Naive thymus-derived CD4-positive, alpha-beta T cell (primary cell): ENCODE results near the gene OTUD4. TPM values are rescaled to one million over a fixed set of nuclear protein-coding genes. Genes with fewer than 3 reads are reported as not detected.
A peak's percentile ranks its signal among the peaks of the same experiment; 100 is the strongest.

Experiments
- ATAC-seq: fragments of 150-1000 bp; cut with Tn5 transposase; 2 replicates; pipeline ENCODE4 v1.10.0; 2021; ENCODE audit warnings: mild to moderate bottlenecking, moderate library complexity
- CTCF ChIA-PET: fragments of 350-600 bp; sonication (Branson Sonifier 250); formaldehyde crosslinking; loops from one replicate; lab custom pipeline; 2021; ENCODE audit warnings: antibody characterized with exemption; lab: Charles Lee
- POLR2A ChIA-PET: fragments of 350-600 bp; sonication (Branson Sonifier 250); formaldehyde crosslinking; loops from one replicate; lab custom pipeline; 2021; ENCODE audit warnings: antibody characterized with exemption, inconsistent platforms; lab: Charles Lee
- DNase-seq, 9 donors: peaks; one replicate each; pipeline versions ENCODE4 v3.0.0 to v3.0.0-alpha.2; 2020 to 2022; ENCODE audit warnings: mixed read lengths in 1 of 9
- H3K27ac ChIP-seq: one replicate; pipeline ENCODE4 v1.7.0; 2013; ENCODE audit warnings: mild to moderate bottlenecking, low read depth, low read length, moderate library complexity
- H3K27me3 ChIP-seq, 2 donors: one replicate each; pipeline ENCODE4 v1.7.0; 2013; ENCODE audit warnings: low read length in 2 of 2, mild to moderate bottlenecking in 2 of 2, moderate library complexity in 2 of 2; ENCODE audit not compliant: control insufficient read depth in 2 of 2, insufficient read depth in 2 of 2
- H3K36me3 ChIP-seq, 3 experiments: 1 replicate in 2 of 3; 2 replicates in 1 of 3; pipeline ENCODE4 v1.7.0; 2013; ENCODE audit warnings: low read length in 3 of 3, mild to moderate bottlenecking in 3 of 3, moderate library complexity in 1 of 3; ENCODE audit not compliant: insufficient read depth in 3 of 3, control insufficient read depth in 2 of 3
- H3K4me1 ChIP-seq, 2 donors: one replicate each; pipeline ENCODE4 v1.7.0; 2013; ENCODE audit warnings: low read length in 2 of 2, mild to moderate bottlenecking in 2 of 2, moderate library complexity in 1 of 2; ENCODE audit not compliant: control insufficient read depth in 2 of 2, insufficient read depth in 2 of 2
- H3K4me3 ChIP-seq: 2 replicates; pipeline ENCODE4 v1.7.0; 2013; ENCODE audit warnings: mild to moderate bottlenecking, low read length
- H3K9me3 ChIP-seq, 3 experiments: 1 replicate in 2 of 3; 2 replicates in 1 of 3; pipeline ENCODE4 v1.7.0; 2013; ENCODE audit warnings: low read length in 3 of 3; ENCODE audit not compliant: control insufficient read depth in 2 of 3
- H3K27ac Mint-ChIP-seq, 9 donors: one replicate each; pipeline ENCODE4 v1.8.0; 2020 to 2022; ENCODE audit warnings: mixed read lengths in 9 of 9, mild to moderate bottlenecking in 8 of 9, moderate library complexity in 5 of 9, inconsistent platforms in 2 of 9
- H3K27me3 Mint-ChIP-seq, 5 donors: one replicate each; pipeline ENCODE4 v1.8.0; 2021 to 2022; ENCODE audit warnings: mixed read lengths in 5 of 5, mild to moderate bottlenecking in 1 of 5
- H3K36me3 Mint-ChIP-seq, 5 donors: one replicate each; pipeline ENCODE4 v1.8.0; 2020 to 2022; ENCODE audit warnings: mixed read lengths in 5 of 5, mild to moderate bottlenecking in 3 of 5, inconsistent platforms in 1 of 5
- H3K4me1 Mint-ChIP-seq, 7 donors: one replicate each; pipeline ENCODE4 v1.8.0; 2020 to 2022; ENCODE audit warnings: mixed read lengths in 7 of 7, mild to moderate bottlenecking in 3 of 7, inconsistent platforms in 1 of 7
- H3K4me3 Mint-ChIP-seq, 10 donors: one replicate each; pipeline ENCODE4 v1.8.0; 2020 to 2022; ENCODE audit warnings: mild to moderate bottlenecking in 10 of 10, mixed read lengths in 10 of 10, moderate library complexity in 6 of 10, inconsistent platforms in 2 of 10
- H3K9me3 Mint-ChIP-seq, 11 donors: one replicate each; pipeline ENCODE4 v1.8.0; 2020 to 2022; ENCODE audit warnings: mixed read lengths in 11 of 11, mild to moderate bottlenecking in 4 of 11, inconsistent platforms in 1 of 11, moderate library complexity in 1 of 11
- intact Hi-C, 2 donors: fragments of 100-400 bp; cut with micrococcal nuclease; formaldehyde crosslinking; loops; one replicate each; pipeline ENCODE4 v1.15.1; 2023
- polyA plus RNA-seq, 2 donors: library from polyadenylated mRNA; unstranded; fragments of 300-500 nt; fragmentation: Illumina TruSeq; gene quantifications; one replicate each; pipeline ENCODE4 v1.2.3, GENCODE V29; 2021
- total RNA-seq, 6 experiments: library from RNA in 5 of 6; stranded (reverse) in 5 of 6; gene quantifications; 1 replicate in 5 of 6; 2 replicates in 1 of 6; pipeline ENCODE4 v1.2.3 and lab custom pipeline; 2021 to 2026

The OTUD4 gene
- total and polyA plus RNA-seq, 7 experiments from 2014 or later: 15.0 to 65.4 (median 54.2) TPM

DNA sequence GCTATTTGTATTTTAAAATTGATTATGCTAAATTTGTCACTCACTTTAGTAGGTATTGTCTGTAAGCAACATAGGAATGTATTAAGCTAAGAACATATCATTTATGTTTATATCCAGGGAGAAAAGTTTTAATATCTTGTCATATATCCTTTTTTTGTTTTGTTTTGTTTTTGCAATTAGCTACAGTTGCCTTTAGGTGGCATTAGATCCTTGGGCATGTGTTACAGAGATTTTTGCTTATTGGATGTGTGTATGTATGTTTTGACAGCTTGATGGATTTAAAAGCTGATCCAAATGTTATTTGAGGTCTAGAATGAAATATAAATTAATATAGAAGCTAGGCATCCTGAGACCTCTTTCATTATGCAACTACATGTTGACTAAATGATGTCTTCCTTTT lies 36.1 kb upstream of the OTUD4 start:
- intact Hi-C loops: loop anchor here in 1 of 2 donors (1.0 kb wide), 1 partner anchor 341 kb away; no protein-coding TSS in a partner anchor
- no peaks in the 10 kb centered on the region for H3K36me3 Mint-ChIP-seq

DNA sequence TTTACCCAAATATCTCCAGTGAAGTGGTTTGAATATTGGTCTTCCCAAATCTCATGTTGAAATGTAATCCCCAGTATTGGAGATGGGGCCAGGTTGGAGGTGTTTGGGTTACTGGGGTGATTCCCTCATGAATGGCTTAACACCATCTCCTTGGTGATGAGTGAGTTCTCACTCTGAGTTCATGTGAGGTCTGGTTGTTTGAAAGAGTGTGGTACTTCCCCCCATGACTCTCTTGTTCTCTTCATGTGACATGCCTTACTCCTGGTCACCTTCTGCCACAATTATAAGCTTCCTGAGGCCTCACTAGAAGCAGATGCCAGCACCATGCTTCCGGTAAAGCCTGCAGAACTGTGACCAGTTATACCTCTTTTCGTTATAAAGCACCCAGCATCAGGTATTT lies 32.9 kb upstream of the OTUD4 start:
- H3K27ac ChIP-seq: no peak overlapping the region
- ChIA-PET POLR2A (no interaction called here), CTCF (no interaction called here)
- ATAC-seq (no peak), DNase-seq (no peak)
- Mint-ChIP-seq H3K4me3 (no peak overlapping the region), H3K36me3 (no peaks in the 10 kb centered on the region), H3K27ac (no peak overlapping the region), H3K4me1 (peaks cover 0 to 4% (median 0%) of the 10 kb centered on the region in 7 donors), H3K27me3 (peaks cover 0 to 10% (median 3%) of the 10 kb centered on the region in 5 donors), H3K9me3 (no peaks in the 10 kb centered on the region)
- H3K9me3 ChIP-seq: no peaks in the 10 kb centered on the region
- H3K4me3 ChIP-seq: no peak overlapping the region
- H3K4me1 ChIP-seq: no peaks in the 10 kb centered on the region
- H3K36me3 ChIP-seq: no peaks in the 10 kb centered on the region
- intact Hi-C loops: no loop called here
- H3K27me3 ChIP-seq: no peaks in the 10 kb centered on the region

More for the DNA sequence above, 36.1 kb upstream of the OTUD4 start:
- no peaks in the 10 kb centered on the region for H3K9me3 Mint-ChIP-seq
- Histone ChIP-seq H3K9me3 (no peaks in the 10 kb centered on the region), H3K36me3 (no peaks in the 10 kb centered on the region), H3K4me1 (no peaks in the 10 kb centered on the region), H3K4me3 (no peak overlapping the region), H3K27me3 (no peaks in the 10 kb centered on the region), H3K27ac (no peak overlapping the region)
- peaks cover 0 to 4% (median 0%) of the 10 kb centered on the region in 7 donors for H3K4me1 Mint-ChIP-seq
- no peak for ATAC-seq
- ChIA-PET POLR2A (no interaction called here), CTCF (no interaction called here)
- no peak overlapping the region for H3K4me3 Mint-ChIP-seq
- DNase-seq: peak in 1 of 9 donors; percentile 11
- no peak overlapping the region for H3K27ac Mint-ChIP-seq
- H3K27me3 Mint-ChIP-seq: peaks cover 4 to 23% (median 11%) of the 10 kb centered on the region in 5 donors

DNA sequence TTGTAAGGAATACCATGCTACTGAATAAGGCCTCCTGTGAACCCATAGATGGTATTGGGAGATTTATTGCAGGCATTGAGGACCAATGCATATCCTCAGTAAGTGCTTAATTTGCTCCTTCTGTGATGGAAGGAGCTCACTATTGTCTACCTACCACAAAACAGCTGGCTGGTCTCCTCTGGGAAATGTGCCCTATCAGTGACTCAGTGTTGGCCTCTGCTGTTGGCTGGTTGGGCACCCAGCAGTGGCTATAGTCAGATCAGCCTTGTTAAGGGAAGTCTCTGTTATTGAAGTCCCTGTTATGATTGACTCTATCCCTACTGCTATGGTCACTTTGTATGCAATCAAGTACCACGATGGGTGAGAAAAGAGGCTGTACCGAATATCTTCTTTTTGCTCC lies 27.5 kb upstream of the OTUD4 start:
- no peak for ATAC-seq
- Mint-ChIP-seq H3K9me3 (no peaks in the 10 kb centered on the region), H3K27me3 (peaks cover 0 to 4% (median 0%) of the 10 kb centered on the region in 5 donors), H3K27ac (no peak overlapping the region), H3K36me3 (no peaks in the 10 kb centered on the region), H3K4me1 (no peaks in the 10 kb centered on the region), H3K4me3 (no peak overlapping the region)
- H3K27ac ChIP-seq: no peak overlapping the region
- H3K36me3 ChIP-seq: no peaks in the 10 kb centered on the region
- no peak overlapping the region for H3K4me3 ChIP-seq
- H3K4me1 ChIP-seq: no peaks in the 10 kb centered on the region
- DNase-seq: no peak
- ChIA-PET CTCF (no interaction called here), POLR2A (interaction anchor here (0.6 kb wide), 1 partner anchor 16 kb away, joined by 3 read pairs; no protein-coding TSS in a partner anchor)
- no peaks in the 10 kb centered on the region for H3K9me3 ChIP-seq
- H3K27me3 ChIP-seq: no peaks in the 10 kb centered on the region
- intact Hi-C loops: no loop called here

DNA sequence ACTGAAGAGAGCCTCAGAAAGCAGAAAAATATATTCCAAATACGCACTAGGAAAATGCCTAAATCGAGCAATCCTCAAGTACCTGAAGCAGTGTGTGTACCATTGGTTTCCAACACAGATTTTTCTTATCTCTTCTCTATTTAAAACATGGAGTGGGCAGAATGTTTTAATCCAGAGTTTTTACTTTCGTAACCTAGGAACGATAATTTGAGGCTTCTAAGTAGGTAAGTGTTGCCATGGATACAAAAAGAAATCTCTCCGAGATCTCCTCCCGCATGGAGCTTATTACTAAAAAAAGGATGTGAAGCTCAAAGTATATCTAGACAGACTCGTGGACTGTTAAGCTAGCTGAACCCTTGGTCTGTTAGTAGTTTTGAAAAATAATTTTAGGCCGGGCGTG lies 23.0 kb upstream of the OTUD4 start:
- no peak overlapping the region for H3K27ac Mint-ChIP-seq
- no peak for DNase-seq
- H3K4me3 ChIP-seq: no peak overlapping the region
- intact Hi-C loops: no loop called here
- H3K4me3 Mint-ChIP-seq: no peak overlapping the region
- H3K27me3 ChIP-seq: no peaks in the 10 kb centered on the region
- no peaks in the 10 kb centered on the region for H3K9me3 ChIP-seq
- POLR2A ChIA-PET: no interaction called here
- H3K4me1 ChIP-seq: no peaks in the 10 kb centered on the region
- no peaks in the 10 kb centered on the region for H3K9me3 Mint-ChIP-seq
- ATAC-seq: no peak
- CTCF ChIA-PET: no interaction called here
- no peaks in the 10 kb centered on the region for H3K36me3 Mint-ChIP-seq
- H3K27ac ChIP-seq: no peak overlapping the region
- H3K36me3 ChIP-seq: no peaks in the 10 kb centered on the region
- H3K27me3 Mint-ChIP-seq: peaks cover 0 to 9% (median 7%) of the 10 kb centered on the region in 5 donors
- no peaks in the 10 kb centered on the region for H3K4me1 Mint-ChIP-seq

DNA sequence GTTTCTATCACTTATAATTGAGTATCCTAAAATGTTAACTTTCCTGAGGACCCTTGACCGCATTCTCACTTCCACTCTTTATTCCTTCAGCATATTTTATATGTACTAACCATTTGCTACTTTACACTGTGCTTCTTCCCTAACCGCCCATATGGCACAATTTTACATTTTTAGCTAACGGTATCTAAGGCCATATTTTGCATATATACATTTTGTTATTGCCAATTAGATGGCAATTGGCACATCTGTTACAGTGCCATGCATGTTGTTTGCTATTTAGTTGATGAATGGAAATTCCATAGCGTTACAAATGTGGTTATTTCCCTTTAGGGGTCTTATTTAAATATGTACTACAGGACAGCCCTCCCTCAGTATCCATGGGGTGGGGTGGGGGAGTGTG lies 20.0 kb upstream of the OTUD4 start:
- POLR2A ChIA-PET: no interaction called here
- CTCF ChIA-PET: no interaction called here
- Histone ChIP-seq H3K36me3 (no peaks in the 10 kb centered on the region), H3K9me3 (no peaks in the 10 kb centered on the region), H3K4me1 (no peaks in the 10 kb centered on the region), H3K4me3 (no peak overlapping the region), H3K27me3 (no peaks in the 10 kb centered on the region), H3K27ac (no peak overlapping the region)
- DNase-seq (no peak), ATAC-seq (no peak)
- peaks cover 10 to 21% (median 13%) of the 10 kb centered on the region in 5 donors for H3K27me3 Mint-ChIP-seq
- no peaks in the 10 kb centered on the region for H3K9me3 Mint-ChIP-seq
- no peak overlapping the region for H3K27ac Mint-ChIP-seq
- no peaks in the 10 kb centered on the region for H3K36me3 Mint-ChIP-seq
- no peaks in the 10 kb centered on the region for H3K4me1 Mint-ChIP-seq
- no peak overlapping the region for H3K4me3 Mint-ChIP-seq
- intact Hi-C loops: no loop called here

DNA sequence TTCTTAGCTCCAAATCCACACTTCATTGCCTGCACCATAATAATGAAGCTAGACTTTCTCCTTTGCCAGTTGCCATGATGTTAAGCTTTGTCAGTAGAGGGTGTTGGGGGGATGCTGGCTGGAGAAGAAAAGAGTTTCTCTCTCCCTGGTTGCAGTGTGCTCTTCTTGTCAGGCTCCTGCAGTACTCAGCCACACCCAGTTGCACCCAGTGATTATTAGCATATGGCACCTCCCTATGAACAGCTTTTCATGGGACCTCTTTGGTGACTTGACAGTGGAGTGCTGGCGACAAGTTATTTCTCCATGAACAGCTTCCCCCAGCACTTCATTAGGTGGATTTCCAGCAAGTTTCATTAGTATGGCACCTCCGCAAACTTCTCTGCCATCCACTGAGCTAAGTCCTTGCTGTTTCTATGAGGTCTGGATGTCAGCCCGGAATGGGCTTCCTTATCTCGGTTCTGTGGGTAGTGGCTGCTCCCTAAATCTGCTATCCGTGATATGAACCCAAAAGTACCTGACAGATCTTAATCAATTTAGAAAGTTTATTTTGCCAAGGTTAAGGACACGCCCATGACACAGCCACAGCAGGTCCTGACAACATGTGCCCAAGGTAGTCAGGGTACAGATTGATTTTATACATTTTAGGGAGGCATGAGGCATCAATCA lies 18.8 kb upstream of the OTUD4 start:
- no peaks in the 10 kb centered on the region for H3K9me3 Mint-ChIP-seq
- ATAC-seq: no peak
- Histone ChIP-seq H3K4me3 (no peak overlapping the region), H3K4me1 (no peaks in the 10 kb centered on the region), H3K36me3 (no peaks in the 10 kb centered on the region), H3K9me3 (no peaks in the 10 kb centered on the region), H3K27me3 (no peaks in the 10 kb centered on the region), H3K27ac (no peak overlapping the region)
- peaks cover 10 to 24% (median 14%) of the 10 kb centered on the region in 5 donors for H3K27me3 Mint-ChIP-seq
- intact Hi-C loops: no loop called here
- no peak overlapping the region for H3K27ac Mint-ChIP-seq
- POLR2A ChIA-PET: interaction anchor here (0.7 kb wide), 1 partner anchor 18 kb away, joined by 11 read pairs; no protein-coding TSS in a partner anchor
- CTCF ChIA-PET: no interaction called here
- no peak overlapping the region for H3K4me3 Mint-ChIP-seq
- H3K36me3 Mint-ChIP-seq: no peaks in the 10 kb centered on the region
- H3K4me1 Mint-ChIP-seq: no peaks in the 10 kb centered on the region
- DNase-seq: no peak

DNA sequence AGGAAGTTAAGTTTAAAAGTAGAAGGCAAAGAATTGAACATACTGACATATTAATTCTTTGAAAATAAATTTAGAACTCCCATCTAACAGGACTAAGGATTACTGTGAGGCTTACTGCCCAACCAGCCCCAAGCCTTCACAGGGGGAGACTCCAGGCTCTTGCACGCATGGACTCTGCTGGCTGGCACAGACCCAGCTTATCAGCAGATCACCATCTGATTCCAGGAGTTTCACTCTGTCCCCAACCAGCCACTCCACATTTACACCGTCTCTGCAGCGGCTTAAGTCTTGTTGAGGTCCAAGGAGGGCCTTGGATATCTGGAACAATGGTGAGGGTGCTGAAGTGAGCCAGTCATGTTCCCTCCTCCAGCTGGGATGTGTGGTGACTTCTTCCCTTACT lies 16.4 kb upstream of the OTUD4 start:
- H3K27me3 Mint-ChIP-seq: peaks cover 13 to 26% (median 14%) of the 10 kb centered on the region in 5 donors
- no peaks in the 10 kb centered on the region for H3K27me3 ChIP-seq
- DNase-seq (no peak), ATAC-seq (no peak)
- no peak overlapping the region for H3K4me3 Mint-ChIP-seq
- no peaks in the 10 kb centered on the region for H3K9me3 ChIP-seq
- H3K9me3 Mint-ChIP-seq: no peaks in the 10 kb centered on the region
- no peak overlapping the region for H3K27ac ChIP-seq
- no peaks in the 10 kb centered on the region for H3K36me3 ChIP-seq
- intact Hi-C loops: no loop called here
- H3K4me1 Mint-ChIP-seq: no peaks in the 10 kb centered on the region
- POLR2A ChIA-PET: no interaction called here
- CTCF ChIA-PET: no interaction called here
- no peaks in the 10 kb centered on the region for H3K36me3 Mint-ChIP-seq
- no peaks in the 10 kb centered on the region for H3K4me1 ChIP-seq
- no peak overlapping the region for H3K4me3 ChIP-seq
- no peak overlapping the region for H3K27ac Mint-ChIP-seq
